Measurements from ENCODE around the gene SLC4A2.
A peak's percentile ranks its signal among the peaks of the same experiment; 100 is the strongest.

The SLC4A2 gene

GRCh38 chr7:151088856-151089699 lies 29.7 kb downstream of the SLC4A2 start:
- peaks cover 0 to 49% (median 27%) of the 10 kb centered on the region in 4 donors for H3K4me1 ChIP-seq
- DNase-seq, result peak; percentile 87 to 88
- H3K27ac ChIP-seq, result peak overlapping the region; percentile 82 to 86
- H3K36me3 ChIP-seq, result no peaks in the 10 kb centered on the region
- peak overlapping the region; percentile 76 to 94 for H3K4me3 ChIP-seq
- intact Hi-C loops (cut with DNase I; ENCODE audit: low total_unique reads), result no loop called here
- no peaks in the 10 kb centered on the region for H3K9me3 ChIP-seq
- TF ChIP-seq, protein P1, sequence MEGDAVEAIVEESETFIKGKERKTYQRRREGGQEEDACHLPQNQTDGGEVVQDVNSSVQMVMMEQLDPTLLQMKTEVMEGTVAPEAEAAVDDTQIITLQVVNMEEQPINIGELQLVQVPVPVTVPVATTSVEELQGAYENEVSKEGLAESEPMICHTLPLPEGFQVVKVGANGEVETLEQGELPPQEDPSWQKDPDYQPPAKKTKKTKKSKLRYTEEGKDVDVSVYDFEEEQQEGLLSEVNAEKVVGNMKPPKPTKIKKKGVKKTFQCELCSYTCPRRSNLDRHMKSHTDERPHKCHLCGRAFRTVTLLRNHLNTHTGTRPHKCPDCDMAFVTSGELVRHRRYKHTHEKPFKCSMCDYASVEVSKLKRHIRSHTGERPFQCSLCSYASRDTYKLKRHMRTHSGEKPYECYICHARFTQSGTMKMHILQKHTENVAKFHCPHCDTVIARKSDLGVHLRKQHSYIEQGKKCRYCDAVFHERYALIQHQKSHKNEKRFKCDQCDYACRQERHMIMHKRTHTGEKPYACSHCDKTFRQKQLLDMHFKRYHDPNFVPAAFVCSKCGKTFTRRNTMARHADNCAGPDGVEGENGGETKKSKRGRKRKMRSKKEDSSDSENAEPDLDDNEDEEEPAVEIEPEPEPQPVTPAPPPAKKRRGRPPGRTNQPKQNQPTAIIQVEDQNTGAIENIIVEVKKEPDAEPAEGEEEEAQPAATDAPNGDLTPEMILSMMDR (IDR thresholded peaks at IDR 0.05), result no peak
- no peaks in the 10 kb centered on the region for H3K27me3 ChIP-seq

- DNase-seq, result no peak
- H3K36me3 ChIP-seq, result no peaks in the 10 kb centered on the region
- TF ChIP-seq, protein P1 (IDR thresholded peaks at IDR 0.05), result no peak
- intact Hi-C loops (cut with DNase I; ENCODE audit: low total_unique reads), result no loop called here
- H3K4me3 ChIP-seq, result no peak overlapping the region
- H3K27ac ChIP-seq, result peak overlapping the region; percentile 39 to 82
- H3K27me3 ChIP-seq, result no peaks in the 10 kb centered on the region
- peaks cover 0 to 53% (median 26%) of the 10 kb centered on the region in 4 donors for H3K4me1 ChIP-seq
- H3K9me3 ChIP-seq, result no peaks in the 10 kb centered on the region
Measured at GRCh38 chr7:151089893-151090730, 30.7 kb downstream of the SLC4A2 start.

GRCh38 chr7:151091003-151091402 lies 31.6 kb downstream of the SLC4A2 start:
- no peak overlapping the region for H3K27ac ChIP-seq
- intact Hi-C loops (cut with DNase I; ENCODE audit: low total_unique reads), result no loop called here
- H3K4me3 ChIP-seq, result no peak overlapping the region
- no peak for DNase-seq
- peaks cover 0 to 44% (median 19%) of the 10 kb centered on the region in 4 donors for H3K4me1 ChIP-seq
- no peaks in the 10 kb centered on the region for H3K27me3 ChIP-seq
- H3K9me3 ChIP-seq, result no peaks in the 10 kb centered on the region
- TF ChIP-seq, protein P1 (IDR thresholded peaks at IDR 0.05), result no peak
- H3K36me3 ChIP-seq, result no peaks in the 10 kb centered on the region

GRCh38 chr7:151091431-151091830 lies 32.0 kb downstream of the SLC4A2 start:
- intact Hi-C loops (cut with DNase I; ENCODE audit: low total_unique reads), result no loop called here
- H3K27ac ChIP-seq, result no peak overlapping the region
- TF ChIP-seq, protein P1 (IDR thresholded peaks at IDR 0.05), result no peak
- H3K9me3 ChIP-seq, result no peaks in the 10 kb centered on the region
- H3K27me3 ChIP-seq, result no peaks in the 10 kb centered on the region
- peaks cover 0 to 44% (median 19%) of the 10 kb centered on the region in 4 donors for H3K4me1 ChIP-seq
- no peak overlapping the region for H3K4me3 ChIP-seq
- DNase-seq, result no peak
- no peaks in the 10 kb centered on the region for H3K36me3 ChIP-seq

GRCh38 chr7:151091988-151092387 lies 32.6 kb downstream of the SLC4A2 start:
- Histone ChIP-seq H3K27me3 (no peaks in the 10 kb centered on the region), H3K27ac (no peak overlapping the region), H3K36me3 (no peaks in the 10 kb centered on the region), H3K9me3 (no peaks in the 10 kb centered on the region), H3K4me3 (no peak overlapping the region), H3K4me1 (peaks cover 0 to 44% (median 19%) of the 10 kb centered on the region in 4 donors)
- no peak for DNase-seq
- intact Hi-C loops (cut with DNase I; ENCODE audit: low total_unique reads), result no loop called here
- TF ChIP-seq, protein P1 (IDR thresholded peaks at IDR 0.05), result no peak

All from tibial artery (tissue), 4 donors.